Caco-2 (cell line): ENCODE measurements around the gene DEPDC5. TPM values are rescaled to one million over a fixed set of nuclear protein-coding genes. Genes with fewer than 3 reads are reported as not detected.

Experiments used
- BruUV-seq: library from RNA; stranded (reverse); fragments of 400-500 nt; replicated peaks from 2 replicates; lab custom pipeline; 2021; lab: Mats Ljungman, UMichigan
- CTCF ChIA-PET: fragments of 300-600 bp; sonication (Branson Sonifier 250); formaldehyde crosslinking; loops from one replicate; lab custom pipeline; 2022; ENCODE audit warnings: antibody characterized with exemption; lab: Charles Lee
- POLR2A ChIA-PET: fragments of 300-600 bp; sonication (Branson Sonifier 250); formaldehyde crosslinking; loops from one replicate; lab custom pipeline; 2022; ENCODE audit warnings: antibody characterized with exemption; lab: Charles Lee
- DNase-seq, 2 experiments: peaks; one replicate each; pipeline versions ENCODE4 v3.0.0 to v3.0.0-alpha.2; 2020 to 2022
- H3K27me3 ChIP-seq: replicated peaks from 2 replicates; pipeline ENCODE4 v1.6.0; 2011; ENCODE audit warnings: low read length; ENCODE audit not compliant: control insufficient read depth, insufficient read depth
- H3K36me3 ChIP-seq: 2 replicates; pipeline ENCODE4 v1.5.1; 2011; ENCODE audit warnings: low read length; ENCODE audit not compliant: control insufficient read depth, insufficient read depth
- H3K4me1 ChIP-seq: fragments of 250-450 bp; sonication (Bioruptor Pico); 2 replicates; pipeline ENCODE4 v1.5.1; 2020; ENCODE audit warnings: mild to moderate bottlenecking
- H3K4me3 ChIP-seq: 2 replicates; pipeline ENCODE4 v1.5.1; 2011; ENCODE audit warnings: low read depth, mild to moderate bottlenecking, control low read depth, low read length
- H3K9me3 ChIP-seq: fragments of 250-450 bp; sonication (Bioruptor Pico); 2 replicates; pipeline ENCODE4 v1.5.1; 2020; ENCODE audit warnings: mild to moderate bottlenecking, moderate library complexity
- H3K27ac Mint-ChIP-seq: one replicate; pipeline ENCODE4 v1.8.0; 2022; ENCODE audit warnings: mixed read lengths; ENCODE audit not compliant: unreplicated experiment
- H3K27me3 Mint-ChIP-seq: one replicate; pipeline ENCODE4 v1.8.0; 2022; ENCODE audit warnings: mixed read lengths; ENCODE audit not compliant: insufficient read depth, unreplicated experiment
- H3K36me3 Mint-ChIP-seq: one replicate; pipeline ENCODE4 v1.8.0; 2022; ENCODE audit warnings: mild to moderate bottlenecking, mixed read lengths; ENCODE audit not compliant: insufficient read depth, unreplicated experiment
- H3K4me1 Mint-ChIP-seq: one replicate; pipeline ENCODE4 v1.8.0; 2022; ENCODE audit warnings: low read depth, mixed read lengths; ENCODE audit not compliant: unreplicated experiment
- H3K4me3 Mint-ChIP-seq: one replicate; pipeline ENCODE4 v1.8.0; 2022; ENCODE audit warnings: mild to moderate bottlenecking, moderate library complexity, mixed read lengths; ENCODE audit not compliant: unreplicated experiment
- H3K9me3 Mint-ChIP-seq: one replicate; pipeline ENCODE4 v1.8.0; 2022; ENCODE audit warnings: mixed read lengths; ENCODE audit not compliant: unreplicated experiment
- intact Hi-C: fragments of 100-400 bp; cut with micrococcal nuclease; formaldehyde crosslinking; loops from one replicate; pipeline ENCODE4 v1.10.0; 2022; ENCODE audit not compliant: unreplicated experiment
- total RNA-seq: library from RNA; stranded (reverse); gene quantifications from 2 replicates; pipeline ENCODE4 v1.2.3, GENCODE V29; 2022
- TF ChIP-seq, protein P1 (sequence below), 2 experiments: fragments of 200-600 bp in 1 of 2; IDR thresholded peaks; 1 replicate in 1 of 2; 2 replicates in 1 of 2; pipeline versions ENCODE4 v1.5.1 to v1.8.0; 2011 to 2022; ENCODE audit warnings: antibody characterized with exemption in 1 of 2, control low read depth in 1 of 2, inconsistent platforms in 1 of 2, low read depth in 1 of 2, low read length in 1 of 2, mild to moderate bottlenecking in 1 of 2, moderate library complexity in 1 of 2; ENCODE audit not compliant: insufficient read depth in 1 of 2, severe bottlenecking in 1 of 2, unreplicated experiment in 1 of 2

The DEPDC5 gene
- total RNA-seq, 1 experiment from 2014 or later: 19.4 TPM

DNA sequence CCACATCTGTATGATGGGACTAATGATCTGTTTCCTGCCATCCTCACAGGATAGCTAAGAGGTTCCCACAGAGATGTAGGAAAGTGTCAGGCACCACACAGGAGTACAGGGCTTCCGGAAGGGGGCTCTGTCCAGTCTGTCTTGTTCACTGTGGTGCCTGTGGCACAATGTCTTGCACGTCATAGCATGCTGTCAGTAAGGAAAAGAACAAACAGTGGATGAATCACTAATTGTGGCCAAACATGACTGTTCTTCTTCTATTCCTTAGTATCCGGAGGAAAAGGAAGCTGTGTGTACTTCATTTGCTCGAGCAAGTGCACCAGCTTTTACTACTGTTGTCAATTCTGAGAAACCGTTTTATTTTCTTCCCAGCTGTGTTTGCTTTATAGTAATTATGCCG, 117.1 kb downstream of the DEPDC5 start:
- no peaks in the 10 kb centered on the region for H3K4me1 ChIP-seq
- H3K27me3 Mint-ChIP-seq: no peaks in the 10 kb centered on the region
- CTCF ChIA-PET: interaction anchor here (1.0 kb wide), 1 partner anchor 100 kb away, joined by 4 read pairs; no protein-coding TSS in a partner anchor
- H3K27ac Mint-ChIP-seq: no peak overlapping the region
- H3K4me3 Mint-ChIP-seq: no peak overlapping the region
- no peaks in the 10 kb centered on the region; the same call in 1 of the 2 replicates for H3K36me3 ChIP-seq
- TF ChIP-seq, protein P1, sequence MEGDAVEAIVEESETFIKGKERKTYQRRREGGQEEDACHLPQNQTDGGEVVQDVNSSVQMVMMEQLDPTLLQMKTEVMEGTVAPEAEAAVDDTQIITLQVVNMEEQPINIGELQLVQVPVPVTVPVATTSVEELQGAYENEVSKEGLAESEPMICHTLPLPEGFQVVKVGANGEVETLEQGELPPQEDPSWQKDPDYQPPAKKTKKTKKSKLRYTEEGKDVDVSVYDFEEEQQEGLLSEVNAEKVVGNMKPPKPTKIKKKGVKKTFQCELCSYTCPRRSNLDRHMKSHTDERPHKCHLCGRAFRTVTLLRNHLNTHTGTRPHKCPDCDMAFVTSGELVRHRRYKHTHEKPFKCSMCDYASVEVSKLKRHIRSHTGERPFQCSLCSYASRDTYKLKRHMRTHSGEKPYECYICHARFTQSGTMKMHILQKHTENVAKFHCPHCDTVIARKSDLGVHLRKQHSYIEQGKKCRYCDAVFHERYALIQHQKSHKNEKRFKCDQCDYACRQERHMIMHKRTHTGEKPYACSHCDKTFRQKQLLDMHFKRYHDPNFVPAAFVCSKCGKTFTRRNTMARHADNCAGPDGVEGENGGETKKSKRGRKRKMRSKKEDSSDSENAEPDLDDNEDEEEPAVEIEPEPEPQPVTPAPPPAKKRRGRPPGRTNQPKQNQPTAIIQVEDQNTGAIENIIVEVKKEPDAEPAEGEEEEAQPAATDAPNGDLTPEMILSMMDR (IDR thresholded peaks at IDR 0.05; ENCODE audit: insufficient read depth in 1 of 2, low read depth in 1 of 2, low read length in 1 of 2, severe bottlenecking in 1 of 2, unreplicated experiment in 1 of 2): no peak
- no peaks in the 10 kb centered on the region for H3K4me1 Mint-ChIP-seq
- POLR2A ChIA-PET: no interaction called here
- no TSS peak for BruUV-seq
- no peak overlapping the region for H3K4me3 ChIP-seq
- no peaks in the 10 kb centered on the region for H3K9me3 ChIP-seq
- DNase-seq: no peak
- peaks cover 27% of the 10 kb centered on the region for H3K36me3 Mint-ChIP-seq
- no peaks in the 10 kb centered on the region for H3K27me3 ChIP-seq
- intact Hi-C loops: no loop called here
- H3K9me3 Mint-ChIP-seq: no peaks in the 10 kb centered on the region

DNA sequence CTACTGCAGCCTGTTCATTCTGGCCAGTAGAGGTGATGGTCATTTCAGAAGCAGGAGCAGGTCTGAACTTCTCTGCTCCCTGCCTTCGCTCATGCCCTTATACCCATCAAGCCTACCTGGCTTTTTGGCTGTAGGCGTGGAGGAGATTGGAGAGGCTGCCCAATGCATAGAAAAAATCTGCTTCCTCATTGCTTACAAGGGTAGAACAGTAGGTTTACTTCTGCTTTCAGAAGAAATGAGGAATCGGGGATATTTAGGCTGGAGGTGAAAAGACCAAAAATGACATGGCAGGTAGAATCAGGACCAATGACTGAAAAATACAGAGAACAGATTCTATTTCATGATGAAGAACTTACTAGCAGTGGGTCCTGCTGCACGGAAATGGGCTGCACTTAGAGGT, 117.7 kb downstream of the DEPDC5 start:
- Mint-ChIP-seq H3K36me3 (peaks cover 27% of the 10 kb centered on the region), H3K4me3 (no peak overlapping the region), H3K4me1 (no peaks in the 10 kb centered on the region), H3K27me3 (no peaks in the 10 kb centered on the region), H3K9me3 (no peaks in the 10 kb centered on the region), H3K27ac (no peak overlapping the region)
- no peak for DNase-seq
- Histone ChIP-seq H3K36me3 (no peaks in the 10 kb centered on the region; the same call in 1 of the 2 replicates), H3K9me3 (no peaks in the 10 kb centered on the region), H3K4me1 (no peaks in the 10 kb centered on the region), H3K4me3 (no peak overlapping the region), H3K27me3 (no peaks in the 10 kb centered on the region)
- POLR2A ChIA-PET: no interaction called here
- intact Hi-C loops: no loop called here
- TF ChIP-seq, protein P1 (IDR thresholded peaks at IDR 0.05; ENCODE audit: insufficient read depth in 1 of 2, low read depth in 1 of 2, low read length in 1 of 2, severe bottlenecking in 1 of 2, unreplicated experiment in 1 of 2): no peak
- BruUV-seq: no TSS peak
- CTCF ChIA-PET: no interaction called here

- Mint-ChIP-seq H3K27me3 (no peaks in the 10 kb centered on the region), H3K9me3 (no peaks in the 10 kb centered on the region), H3K4me3 (no peak overlapping the region), H3K36me3 (peaks cover 27% of the 10 kb centered on the region), H3K4me1 (no peaks in the 10 kb centered on the region), H3K27ac (no peak overlapping the region)
- peak in 1 of 2 experiments; percentile 39 for DNase-seq
- Histone ChIP-seq H3K4me3 (no peak overlapping the region), H3K36me3 (no peaks in the 10 kb centered on the region; the same call in 1 of the 2 replicates), H3K9me3 (no peaks in the 10 kb centered on the region), H3K27me3 (no peaks in the 10 kb centered on the region), H3K4me1 (no peaks in the 10 kb centered on the region)
- CTCF ChIA-PET: interaction anchor here (0.6 to 1.3 kb wide), 3 partner anchors 62 to 98 kb away, joined by 3 to 17 read pairs (median 3); no protein-coding TSS in a partner anchor
- BruUV-seq: no TSS peak
- intact Hi-C loops: loop anchor here (1.0 kb wide), 2 partner anchors 75 to 98 kb away; no protein-coding TSS in a partner anchor
- POLR2A ChIA-PET: no interaction called here
- TF ChIP-seq, protein P1 (IDR thresholded peaks at IDR 0.05; ENCODE audit: insufficient read depth in 1 of 2, low read depth in 1 of 2, low read length in 1 of 2, severe bottlenecking in 1 of 2, unreplicated experiment in 1 of 2): peak in 1 of 2 experiments; percentile 49
Observed at GRCh38 chr22:31872209-31872608, 118.4 kb downstream of the DEPDC5 start.
